PFSK-1 (cell line): ENCODE results near the gene CTTNBP2NL.

Experiments used
- POLR2AphosphoS5 ChIP-seq: IDR thresholded peaks from 2 replicates; pipeline ENCODE4 v1.6.1; 2012; ENCODE audit warnings: low read depth, mild to moderate bottlenecking, control low read depth, low read length, moderate library complexity
- SIN3A ChIP-seq: IDR thresholded peaks from 2 replicates; pipeline ENCODE4 v1.6.1; 2012; ENCODE audit warnings: mild to moderate bottlenecking, low read length, moderate library complexity, borderline replicate concordance; ENCODE audit not compliant: insufficient read depth
- TF ChIP-seq, protein P1 (sequence below), 2 experiments: IDR thresholded peaks; 2 replicates each; pipeline versions ENCODE4 v1.6.1 to v1.8.0; 2011 to 2012; ENCODE audit warnings: low read depth in 2 of 2, low read length in 2 of 2, control low read depth in 1 of 2, inconsistent platforms in 1 of 2, mild to moderate bottlenecking in 1 of 2, moderate library complexity in 1 of 2; ENCODE audit not compliant: insufficient read depth in 1 of 2

DNA sequence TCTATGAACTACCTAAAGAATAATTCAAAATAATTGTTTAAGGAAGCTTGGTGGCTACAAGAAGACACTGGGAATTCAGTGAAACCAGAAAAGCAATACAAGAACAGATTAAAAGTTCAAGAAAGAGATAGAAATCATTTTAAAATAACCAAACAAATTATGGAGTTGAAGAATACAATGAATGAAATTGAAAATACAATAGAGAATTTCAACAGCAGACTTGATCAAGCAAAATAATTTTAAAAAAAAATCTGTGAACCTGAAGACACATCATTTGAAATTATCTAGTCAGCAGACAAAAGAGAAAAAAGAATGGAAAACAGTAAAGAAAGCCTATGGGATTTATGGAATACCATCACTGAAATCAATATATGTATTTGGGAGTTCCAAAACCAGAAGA, 81.5 kb downstream of the CTTNBP2NL start:
- TF ChIP-seq POLR2AphosphoS5: no peak
- TF ChIP-seq, protein P1, sequence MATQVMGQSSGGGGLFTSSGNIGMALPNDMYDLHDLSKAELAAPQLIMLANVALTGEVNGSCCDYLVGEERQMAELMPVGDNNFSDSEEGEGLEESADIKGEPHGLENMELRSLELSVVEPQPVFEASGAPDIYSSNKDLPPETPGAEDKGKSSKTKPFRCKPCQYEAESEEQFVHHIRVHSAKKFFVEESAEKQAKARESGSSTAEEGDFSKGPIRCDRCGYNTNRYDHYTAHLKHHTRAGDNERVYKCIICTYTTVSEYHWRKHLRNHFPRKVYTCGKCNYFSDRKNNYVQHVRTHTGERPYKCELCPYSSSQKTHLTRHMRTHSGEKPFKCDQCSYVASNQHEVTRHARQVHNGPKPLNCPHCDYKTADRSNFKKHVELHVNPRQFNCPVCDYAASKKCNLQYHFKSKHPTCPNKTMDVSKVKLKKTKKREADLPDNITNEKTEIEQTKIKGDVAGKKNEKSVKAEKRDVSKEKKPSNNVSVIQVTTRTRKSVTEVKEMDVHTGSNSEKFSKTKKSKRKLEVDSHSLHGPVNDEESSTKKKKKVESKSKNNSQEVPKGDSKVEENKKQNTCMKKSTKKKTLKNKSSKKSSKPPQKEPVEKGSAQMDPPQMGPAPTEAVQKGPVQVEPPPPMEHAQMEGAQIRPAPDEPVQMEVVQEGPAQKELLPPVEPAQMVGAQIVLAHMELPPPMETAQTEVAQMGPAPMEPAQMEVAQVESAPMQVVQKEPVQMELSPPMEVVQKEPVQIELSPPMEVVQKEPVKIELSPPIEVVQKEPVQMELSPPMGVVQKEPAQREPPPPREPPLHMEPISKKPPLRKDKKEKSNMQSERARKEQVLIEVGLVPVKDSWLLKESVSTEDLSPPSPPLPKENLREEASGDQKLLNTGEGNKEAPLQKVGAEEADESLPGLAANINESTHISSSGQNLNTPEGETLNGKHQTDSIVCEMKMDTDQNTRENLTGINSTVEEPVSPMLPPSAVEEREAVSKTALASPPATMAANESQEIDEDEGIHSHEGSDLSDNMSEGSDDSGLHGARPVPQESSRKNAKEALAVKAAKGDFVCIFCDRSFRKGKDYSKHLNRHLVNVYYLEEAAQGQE (IDR thresholded peaks at IDR 0.05; ENCODE audit: insufficient read depth in 1 of 2, low read depth in 2 of 2, low read length in 2 of 2): no peak
- TF ChIP-seq SIN3A: no peak
